Measurements from ENCODE around the gene E2F6.

E2F6 gene

GRCh38 chr2:11396021-11396420, 69.9 kb downstream of the E2F6 start:
- TF ChIP-seq CTCF (IDR thresholded peaks at IDR 0.05; ENCODE audit: extremely low read depth, missing control alignments): no peak
- no peak for DNase-seq (ENCODE audit: low spot score)

- TF ChIP-seq CTCF (IDR thresholded peaks at IDR 0.05; ENCODE audit: extremely low read depth, missing control alignments): no peak
- no peak for DNase-seq (ENCODE audit: low spot score)
These were observed 70.6 kb downstream of the E2F6 start for GRCh38 chr2:11395389-11395788.

All from GM20000 (cell line).